Measurements from ENCODE around the gene HSPA12B.

The HSPA12B gene

DNA sequence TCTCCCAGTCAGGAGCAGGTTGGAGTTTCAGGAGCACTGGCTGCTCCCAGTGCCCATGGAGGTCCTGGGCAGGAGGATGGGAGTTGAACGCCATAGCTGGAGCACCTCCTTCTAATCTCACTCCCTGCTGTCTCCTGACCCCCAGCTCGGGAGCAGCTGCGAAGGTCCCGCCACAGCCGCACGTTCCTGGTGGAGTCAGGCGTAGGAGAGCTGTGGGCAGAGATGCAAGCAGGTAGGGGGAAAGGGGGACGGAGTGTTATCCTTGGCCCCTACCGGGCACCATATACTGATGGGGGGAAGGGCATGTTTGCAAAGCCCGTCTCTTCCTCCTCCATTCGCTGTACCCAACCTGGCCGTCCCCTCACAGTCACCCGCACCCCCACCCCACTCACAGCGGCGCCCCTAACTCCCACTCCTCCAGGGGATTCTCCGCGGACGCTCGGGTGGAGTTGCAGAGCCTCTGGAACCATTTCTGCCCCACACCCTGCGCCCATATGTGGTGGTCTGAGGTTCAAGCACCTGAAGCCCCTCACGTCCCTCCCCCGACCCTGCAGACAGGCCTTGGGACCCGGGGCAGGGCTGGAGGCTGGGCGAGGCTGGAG is 16.7 kb downstream of the HSPA12B start:
- DNase-seq (ENCODE audit: low read depth), result no peak

DNA sequence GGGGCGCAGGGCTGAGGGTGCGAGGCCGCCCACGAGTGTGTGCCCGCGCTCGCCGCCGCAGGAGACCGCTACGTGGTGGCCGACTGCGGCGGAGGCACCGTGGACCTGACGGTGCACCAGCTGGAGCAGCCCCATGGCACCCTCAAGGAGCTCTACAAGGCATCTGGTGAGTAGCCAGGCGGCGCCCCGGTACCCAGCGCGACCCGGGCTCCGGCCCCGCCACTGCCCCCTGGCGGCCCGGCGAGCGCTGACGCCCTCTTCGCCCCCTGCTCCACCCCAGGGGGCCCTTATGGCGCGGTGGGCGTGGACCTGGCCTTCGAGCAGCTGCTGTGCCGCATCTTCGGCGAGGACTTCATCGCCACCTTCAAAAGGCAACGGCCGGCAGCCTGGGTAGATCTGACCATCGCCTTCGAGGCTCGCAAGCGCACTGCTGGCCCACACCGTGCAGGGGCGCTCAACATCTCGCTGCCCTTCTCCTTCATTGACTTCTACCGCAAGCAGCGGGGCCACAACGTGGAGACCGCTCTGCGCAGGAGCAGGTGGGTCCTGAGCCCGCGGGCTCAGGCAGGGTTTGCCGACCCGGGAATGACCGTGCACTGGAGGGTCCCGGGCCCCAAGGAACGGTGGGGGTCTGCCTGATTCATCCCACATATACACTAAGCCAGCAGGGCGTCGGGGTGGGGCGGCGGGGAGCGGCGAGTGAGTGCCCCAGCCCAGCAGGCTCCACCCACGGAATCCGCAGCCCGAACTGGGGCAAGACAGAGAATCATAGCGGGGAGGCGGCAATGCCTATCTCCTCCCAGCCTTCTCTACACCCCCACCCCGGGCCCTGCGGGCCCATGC is 17.4 kb downstream of the HSPA12B start:
- DNase-seq (ENCODE audit: low read depth), result no peak

DNA sequence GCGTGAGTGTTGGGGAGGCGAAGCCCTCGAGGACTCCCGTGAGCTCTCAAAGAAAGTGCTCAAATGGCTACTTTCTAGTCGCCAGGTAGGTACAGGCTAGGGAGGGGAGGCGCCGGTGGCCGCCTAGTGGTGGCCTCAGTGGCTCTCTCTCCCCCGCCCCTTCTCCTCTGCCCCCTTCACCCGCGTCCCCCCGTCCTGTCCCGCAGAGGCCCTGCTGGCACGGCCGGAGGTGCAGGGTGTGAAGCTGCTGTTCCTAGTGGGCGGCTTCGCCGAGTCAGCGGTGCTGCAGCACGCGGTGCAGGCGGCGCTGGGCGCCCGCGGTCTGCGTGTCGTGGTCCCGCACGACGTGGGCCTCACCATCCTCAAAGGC is 18.8 kb downstream of the HSPA12B start:
- no peak for DNase-seq (ENCODE audit: low read depth)

DNA sequence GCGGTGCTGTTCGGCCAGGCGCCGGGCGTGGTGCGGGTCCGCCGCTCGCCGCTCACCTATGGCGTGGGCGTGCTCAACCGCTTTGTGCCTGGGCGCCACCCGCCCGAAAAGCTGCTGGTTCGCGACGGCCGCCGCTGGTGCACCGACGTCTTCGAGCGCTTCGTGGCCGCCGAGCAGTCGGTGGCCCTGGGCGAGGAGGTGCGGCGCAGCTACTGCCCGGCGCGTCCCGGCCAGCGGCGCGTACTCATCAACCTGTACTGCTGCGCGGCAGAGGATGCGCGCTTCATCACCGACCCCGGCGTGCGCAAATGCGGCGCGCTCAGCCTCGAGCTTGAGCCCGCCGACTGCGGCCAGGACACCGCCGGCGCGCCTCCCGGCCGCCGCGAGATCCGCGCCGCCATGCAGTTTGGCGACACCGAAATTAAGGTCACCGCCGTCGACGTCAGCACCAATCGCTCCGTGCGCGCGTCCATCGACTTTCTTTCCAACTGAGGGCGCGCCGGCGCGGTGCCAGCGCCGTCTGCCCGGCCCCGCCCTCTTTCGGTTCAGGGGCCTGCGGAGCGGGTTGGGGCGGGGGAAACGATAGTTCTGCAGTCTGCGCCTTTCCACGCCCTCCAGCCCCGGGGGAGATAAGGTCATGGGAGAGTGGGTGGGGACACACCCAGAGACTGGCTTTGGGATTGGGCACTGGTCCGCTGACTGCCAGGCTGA is 19.3 kb downstream of the HSPA12B start:
- DNase-seq (ENCODE audit: low read depth), result no peak

DNA sequence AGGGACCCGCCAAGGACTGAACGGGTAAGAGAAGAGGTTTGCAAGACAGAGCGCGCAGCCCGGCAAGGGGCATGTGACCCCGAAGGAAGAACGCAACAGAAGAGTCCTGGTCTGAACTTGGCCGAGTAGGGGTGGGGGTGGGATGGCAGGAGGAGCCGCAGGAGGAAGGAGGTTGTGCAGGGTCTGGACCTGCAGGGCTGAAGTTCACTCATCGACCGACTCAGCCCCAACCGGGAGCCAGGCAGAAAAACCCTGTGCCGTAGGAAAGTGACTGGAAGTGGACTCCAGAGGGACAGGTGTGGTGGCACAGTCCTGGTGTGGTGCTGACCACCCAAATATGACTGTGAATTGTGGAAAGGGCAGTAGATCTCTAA is 19.9 kb downstream of the HSPA12B start:
- no peak for DNase-seq (ENCODE audit: low read depth)

DNA sequence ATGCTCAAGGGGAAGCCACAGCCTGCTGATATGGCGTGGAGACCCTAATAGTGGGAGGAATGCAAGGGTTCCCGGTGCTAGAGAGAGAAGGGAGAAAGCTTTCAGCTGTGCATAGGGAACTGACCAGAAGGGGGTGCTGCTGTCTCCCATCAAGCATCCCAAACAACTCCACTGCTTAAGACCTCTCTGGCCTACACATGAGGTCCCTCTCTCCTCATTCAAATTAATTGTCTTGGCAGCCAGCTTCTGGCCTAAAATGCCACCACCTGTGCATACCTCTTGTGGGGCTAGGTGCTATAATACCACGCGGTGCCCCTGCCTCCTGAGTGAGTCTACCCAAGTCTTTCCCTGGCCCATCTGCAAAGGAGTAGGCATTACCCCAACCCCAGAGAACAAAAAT is 20.6 kb downstream of the HSPA12B start:
- peak; percentile 59 for DNase-seq (ENCODE audit: low read depth)

DNA sequence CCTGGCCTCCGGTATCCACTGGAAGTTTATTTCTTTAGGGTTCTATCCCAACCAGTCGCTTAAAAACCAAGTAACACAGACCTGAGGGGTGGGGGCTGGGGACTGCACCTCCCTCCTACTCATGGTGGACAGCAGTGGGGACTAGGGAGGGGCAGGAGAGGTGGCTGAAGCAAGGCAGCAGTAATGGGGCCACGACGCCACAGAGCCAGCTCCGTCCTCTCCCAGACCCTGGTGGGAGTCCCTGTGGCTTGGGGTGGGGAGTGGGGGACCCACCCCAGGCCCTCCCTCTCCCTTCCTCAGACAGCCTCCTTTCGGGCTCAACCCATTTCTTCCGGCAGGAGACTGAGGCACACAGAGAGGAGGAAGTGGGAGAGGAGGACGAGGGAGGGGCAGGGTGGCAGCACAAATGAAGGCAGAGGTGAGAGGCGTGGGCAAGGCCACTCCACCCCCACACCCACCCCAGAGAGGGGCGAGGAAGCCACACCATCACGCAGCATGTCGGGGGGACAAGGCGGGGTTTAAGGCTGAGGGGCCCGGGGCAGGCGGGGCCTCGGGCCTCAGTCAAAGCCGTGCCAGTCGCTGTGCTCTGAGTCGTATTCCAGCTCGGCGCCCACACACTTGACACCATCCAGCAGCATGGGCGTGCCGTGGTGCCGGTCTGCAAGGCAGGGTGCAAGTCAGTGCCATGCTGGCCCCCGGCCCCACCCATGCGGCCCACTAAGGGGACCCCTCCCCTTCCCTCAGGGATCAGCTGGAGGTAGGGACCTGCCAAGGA is 21.2 kb downstream of the HSPA12B start:
- DNase-seq (ENCODE audit: low read depth), result no peak

DNA sequence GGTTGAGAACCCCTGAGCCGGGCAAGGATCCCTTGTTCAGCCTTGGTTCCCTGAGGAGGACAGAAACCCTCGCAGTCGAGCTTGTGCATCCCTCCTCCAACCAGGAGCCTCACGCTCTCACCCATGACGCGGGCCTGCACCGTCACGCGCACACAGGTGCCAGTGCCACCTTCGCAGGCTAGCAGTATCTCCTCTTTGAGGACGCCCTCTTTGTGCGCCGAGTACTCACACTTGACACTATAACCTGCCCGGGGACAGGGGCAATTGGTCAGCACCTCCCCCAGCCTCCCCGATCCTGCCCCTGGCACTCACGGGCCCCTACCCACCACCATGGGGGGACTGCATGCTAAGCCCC is 21.8 kb downstream of the HSPA12B start:
- DNase-seq (ENCODE audit: low read depth), result no peak

- DNase-seq (ENCODE audit: low read depth), result no peak
Observed at GRCh38 chr20:3755269-3755668, 22.8 kb downstream of the HSPA12B start.

- no peak for DNase-seq (ENCODE audit: low read depth)
Observed at GRCh38 chr20:3755814-3756480, 23.5 kb downstream of the HSPA12B start.

GRCh38 chr20:3757268-3757667 is 24.8 kb downstream of the HSPA12B start:
- DNase-seq (ENCODE audit: low read depth), result no peak

DNA sequence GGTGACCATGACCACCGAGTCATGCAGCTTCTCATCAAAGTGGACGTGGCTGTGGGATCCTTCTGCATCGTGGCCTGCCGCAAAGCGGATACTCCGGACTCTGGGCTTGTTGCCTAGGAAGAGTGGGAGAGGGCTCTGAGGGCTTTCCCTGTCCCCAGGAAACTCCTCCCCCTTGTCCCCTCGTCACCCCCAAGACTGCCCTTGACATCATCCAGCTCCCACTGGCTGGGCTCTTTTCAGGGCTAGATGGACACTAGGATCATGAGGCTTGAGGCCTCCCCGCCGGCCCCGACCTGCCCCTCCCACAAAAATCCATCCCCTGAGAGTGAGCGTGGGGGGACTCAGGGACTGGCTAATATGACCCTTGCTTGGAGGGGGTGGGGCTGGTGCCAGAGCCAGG is 26.1 kb downstream of the HSPA12B start:
- no peak for DNase-seq (ENCODE audit: low read depth)

DNA sequence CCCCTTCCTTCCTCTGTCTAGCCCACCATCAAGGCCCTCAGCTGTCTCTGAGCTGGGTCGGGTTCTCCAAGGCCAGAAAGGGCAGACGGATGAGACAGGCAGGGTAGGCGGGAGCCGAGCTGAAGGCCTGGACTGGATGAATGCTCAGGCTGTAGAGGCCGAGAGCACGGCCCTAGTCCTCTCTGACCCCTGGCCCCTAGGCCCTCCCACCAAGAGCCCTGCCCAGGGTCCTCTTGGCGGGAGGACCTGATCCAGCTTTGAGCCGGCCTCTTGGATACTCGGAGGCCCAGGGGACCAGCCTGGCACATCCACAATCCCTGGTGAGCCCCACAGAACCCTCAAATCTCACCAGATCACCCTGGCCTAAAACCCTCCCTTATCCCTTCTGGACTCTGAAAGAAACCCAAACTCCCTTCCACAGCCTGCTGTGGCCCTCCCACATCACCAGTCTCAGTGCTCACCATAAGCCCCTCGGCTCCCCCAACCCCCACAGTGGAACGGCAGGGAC is 26.9 kb downstream of the HSPA12B start:
- DNase-seq (ENCODE audit: low read depth), result no peak

- no peak for DNase-seq (ENCODE audit: low read depth)
Observed at GRCh38 chr20:3759884-3760283, 27.4 kb downstream of the HSPA12B start.

- DNase-seq (ENCODE audit: low read depth), result no peak
Observed at GRCh38 chr20:3760655-3761348, 28.3 kb downstream of the HSPA12B start.

DNA sequence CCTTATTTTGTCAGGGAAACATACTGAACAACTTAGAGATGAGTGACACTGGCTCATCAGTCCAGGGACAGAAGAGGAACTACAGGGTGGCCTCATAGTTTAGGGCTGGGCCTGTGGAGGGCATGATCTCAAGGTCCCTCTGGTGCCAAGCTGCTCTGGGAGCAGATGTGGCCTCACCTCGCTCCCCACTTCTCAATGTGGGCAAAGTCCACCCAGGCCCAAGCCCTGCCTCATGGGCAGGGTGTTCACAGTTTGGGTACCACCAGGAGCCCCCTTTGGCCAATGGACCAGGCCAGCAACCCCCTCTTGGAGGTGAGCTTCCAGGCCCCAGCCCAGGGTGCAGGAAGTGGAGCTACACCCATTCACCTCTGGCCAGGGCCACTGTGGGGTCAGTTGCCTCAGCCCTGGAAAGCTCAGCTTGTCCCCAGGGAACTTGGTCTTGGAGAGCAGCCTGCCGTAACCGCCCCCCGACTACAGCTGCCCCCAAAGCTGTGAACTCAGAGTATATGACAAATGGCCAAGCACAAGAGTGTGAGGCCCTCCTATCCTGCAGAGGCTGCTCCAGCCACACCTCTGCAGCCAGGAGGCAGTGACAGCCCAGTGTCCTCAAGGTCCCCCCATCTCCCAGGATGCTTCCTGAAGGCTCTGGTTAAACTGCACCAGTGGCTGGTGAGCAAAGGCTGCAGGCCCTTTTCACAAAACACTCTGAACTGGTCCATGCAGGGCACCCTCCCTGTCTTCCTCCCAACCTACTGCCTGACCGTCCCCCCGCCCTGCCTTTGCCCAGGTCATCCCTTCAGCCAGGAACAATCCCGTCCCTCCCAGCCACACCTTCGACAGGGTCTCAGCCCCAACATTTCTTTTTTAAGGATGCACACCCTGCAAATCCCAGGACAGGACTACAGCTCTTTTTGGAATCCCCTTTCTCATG is 31.5 kb downstream of the HSPA12B start:
- DNase-seq (ENCODE audit: low read depth), result no peak

DNA sequence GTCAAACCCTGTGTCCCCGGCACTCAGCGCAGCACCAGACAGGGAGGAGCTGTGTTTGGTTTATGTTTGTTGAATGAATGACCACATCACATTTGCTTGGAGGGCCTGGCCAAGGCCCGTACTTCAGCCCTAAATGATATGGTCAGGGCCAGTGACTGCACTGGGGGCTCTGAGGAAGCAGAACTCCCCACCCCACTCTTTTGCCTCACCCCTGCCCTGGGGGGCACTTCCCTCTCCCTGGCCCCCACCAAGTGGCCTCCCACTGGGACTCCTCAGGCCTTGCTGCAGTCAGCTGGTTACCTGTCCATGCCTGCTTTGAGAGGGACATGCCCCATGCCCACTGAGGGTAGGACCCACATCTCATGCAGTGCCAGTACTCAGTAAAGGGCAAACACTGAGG is 32.2 kb downstream of the HSPA12B start:
- no peak for DNase-seq (ENCODE audit: low read depth)

DNA sequence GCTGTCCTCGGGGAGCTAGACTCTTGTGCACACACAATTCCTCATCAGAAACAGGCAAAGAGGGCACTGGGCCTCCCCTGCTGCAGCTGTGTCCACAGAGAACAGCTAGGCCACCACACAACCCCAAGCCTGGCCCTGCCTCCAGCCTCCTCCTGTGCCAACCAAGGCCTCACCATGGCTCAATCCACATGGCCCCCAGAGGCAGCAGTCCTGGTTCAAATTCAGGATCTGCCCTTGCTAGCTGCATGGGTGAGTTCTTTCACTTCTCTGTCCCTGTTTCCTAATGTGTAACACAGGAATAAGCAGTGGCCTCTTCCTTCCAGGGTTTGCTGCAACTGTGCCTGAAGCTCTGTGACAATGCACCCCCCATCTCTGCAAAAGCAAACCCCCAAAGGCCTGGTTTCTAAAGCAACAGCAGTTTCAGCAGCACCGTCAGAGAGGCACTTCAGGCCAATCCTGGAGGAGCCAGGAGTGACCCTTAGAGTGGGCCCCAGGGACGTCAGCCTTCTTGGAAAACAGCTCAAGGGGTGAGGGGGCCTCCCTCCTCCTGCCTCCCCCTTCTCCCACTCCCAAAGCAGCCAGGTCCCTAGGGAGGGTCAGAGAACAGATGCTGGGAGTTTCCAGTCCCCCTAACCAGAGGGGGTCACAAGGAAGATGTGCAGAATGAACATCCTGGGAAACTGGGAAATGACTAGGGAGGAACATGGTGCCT is 32.8 kb downstream of the HSPA12B start:
- DNase-seq (ENCODE audit: low read depth), result no peak

- no peak for DNase-seq (ENCODE audit: low read depth)
Observed at GRCh38 chr20:3766422-3767109, 34.1 kb downstream of the HSPA12B start.
